Measurements from ENCODE around the gene HHATL.

The HHATL gene

GRCh38 chr3:42689421-42690014 lies 13.1 kb downstream of the HHATL start (continued):
- TF ChIP-seq ZSCAN23 (tag by site-specific recombination; IDR thresholded peaks at IDR 0.05) (no peak), ZNF133 (tag by site-specific recombination; IDR thresholded peaks at IDR 0.05) (no peak), ZNF112 (tag by site-specific recombination; IDR thresholded peaks at IDR 0.05) (no peak), ZNF221 (tag by site-specific recombination; IDR thresholded peaks at IDR 0.05; ENCODE audit: borderline replicate concordance) (no peak), GLI4 (tag by site-specific recombination; IDR thresholded peaks at IDR 0.05) (no peak), ZNF544 (tag by site-specific recombination; IDR thresholded peaks at IDR 0.05) (no peak), MEIS1 (CRISPR knock-in tag; IDR thresholded peaks at IDR 0.05; ENCODE audit: borderline replicate concordance) (no peak), GLIS1 (tag by site-specific recombination; IDR thresholded peaks at IDR 0.05) (no peak), GLI2 (tag by site-specific recombination; IDR thresholded peaks at IDR 0.05; ENCODE audit: borderline replicate concordance, low read depth) (no peak)

DNA sequence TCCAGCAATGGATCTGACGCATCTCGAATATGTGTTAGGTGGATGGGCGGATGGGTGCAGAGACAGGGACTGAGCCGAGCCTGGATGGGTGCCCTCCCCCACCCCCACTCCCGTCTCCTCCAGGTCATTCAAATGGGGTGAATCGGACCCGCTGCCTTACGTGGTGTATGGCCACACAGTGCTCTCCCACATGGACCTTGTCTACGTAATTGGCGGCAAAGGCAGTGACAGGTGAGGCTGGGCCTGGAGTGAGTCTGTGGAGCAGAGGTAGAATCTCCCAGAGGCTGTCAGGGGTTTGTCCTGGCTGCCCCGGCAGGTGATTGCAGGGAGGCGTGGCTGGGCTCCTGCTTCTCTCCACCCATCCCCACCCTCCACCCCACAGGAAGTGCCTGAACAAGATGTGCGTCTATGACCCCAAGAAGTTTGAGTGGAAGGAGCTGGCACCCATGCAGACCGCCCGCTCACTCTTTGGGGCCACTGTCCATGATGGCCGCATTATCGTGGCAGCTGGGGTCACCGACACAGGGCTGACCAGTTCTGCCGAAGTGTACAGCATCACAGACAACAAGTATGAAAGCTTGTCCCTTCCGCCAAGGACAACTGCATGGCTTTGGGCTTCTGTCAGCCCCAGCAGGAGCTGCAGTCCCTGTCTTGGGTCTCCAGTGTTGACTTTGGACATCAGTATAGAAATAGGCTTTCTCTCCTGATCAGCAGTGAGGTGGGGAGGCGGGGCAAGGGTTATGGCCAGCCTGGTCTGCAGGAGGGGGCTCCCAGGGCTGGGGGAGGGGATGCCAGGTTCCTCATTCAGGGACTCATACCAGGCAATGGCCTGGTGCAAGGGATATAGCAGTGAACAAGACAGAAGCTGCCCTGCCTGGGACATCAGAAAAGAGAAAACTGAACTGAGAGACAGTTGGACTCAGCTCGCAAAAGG lies 13.8 kb downstream of the HHATL start:
- ChIA-PET POLR2A (no interaction called here), CTCF (interaction anchor here (0.9 kb wide), 1 partner anchor 28 kb away, joined by 3 read pairs; no protein-coding TSS in a partner anchor)
- no peaks in the 10 kb centered on the region for H3K36me3 ChIP-seq (ENCODE audit: control insufficient read depth in 2 of 2, insufficient read depth in 1 of 2, low read length in 2 of 2)
- no peaks in the 10 kb centered on the region for H3K9me3 ChIP-seq (ENCODE audit: control insufficient read depth, insufficient read depth, low read depth, low read length)
- TF ChIP-seq BCL6B (tag by site-specific recombination; IDR thresholded peaks at IDR 0.05) = no peak
- no peak for TF ChIP-seq ZNF623 (tag by site-specific recombination; IDR thresholded peaks at IDR 0.05)
- TF ChIP-seq ZNF394 (tag by site-specific recombination; IDR thresholded peaks at IDR 0.05; ENCODE audit: borderline replicate concordance) = no peak
- no peak for TF ChIP-seq ZNF175 (tag by site-specific recombination; IDR thresholded peaks at IDR 0.05)
- no peak for TF ChIP-seq HOXA7 (CRISPR knock-in tag; IDR thresholded peaks at IDR 0.05; ENCODE audit: borderline replicate concordance)
- no peak for TF ChIP-seq ZNF677 (tag by site-specific recombination; IDR thresholded peaks at IDR 0.05)
- no peak for TF ChIP-seq YY2 (tag by site-specific recombination; IDR thresholded peaks at IDR 0.05)
- TF ChIP-seq TRIM28 (IDR thresholded peaks at IDR 0.05; ENCODE audit: borderline replicate concordance, low read length) = no peak
- TF ChIP-seq, protein P1, sequence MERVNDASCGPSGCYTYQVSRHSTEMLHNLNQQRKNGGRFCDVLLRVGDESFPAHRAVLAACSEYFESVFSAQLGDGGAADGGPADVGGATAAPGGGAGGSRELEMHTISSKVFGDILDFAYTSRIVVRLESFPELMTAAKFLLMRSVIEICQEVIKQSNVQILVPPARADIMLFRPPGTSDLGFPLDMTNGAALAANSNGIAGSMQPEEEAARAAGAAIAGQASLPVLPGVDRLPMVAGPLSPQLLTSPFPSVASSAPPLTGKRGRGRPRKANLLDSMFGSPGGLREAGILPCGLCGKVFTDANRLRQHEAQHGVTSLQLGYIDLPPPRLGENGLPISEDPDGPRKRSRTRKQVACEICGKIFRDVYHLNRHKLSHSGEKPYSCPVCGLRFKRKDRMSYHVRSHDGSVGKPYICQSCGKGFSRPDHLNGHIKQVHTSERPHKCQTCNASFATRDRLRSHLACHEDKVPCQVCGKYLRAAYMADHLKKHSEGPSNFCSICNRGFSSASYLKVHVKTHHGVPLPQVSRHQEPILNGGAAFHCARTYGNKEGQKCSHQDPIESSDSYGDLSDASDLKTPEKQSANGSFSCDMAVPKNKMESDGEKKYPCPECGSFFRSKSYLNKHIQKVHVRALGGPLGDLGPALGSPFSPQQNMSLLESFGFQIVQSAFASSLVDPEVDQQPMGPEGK (tag by site-specific recombination; IDR thresholded peaks at IDR 0.05) = no peak
- TF ChIP-seq ZIC2 (tag by site-specific recombination; IDR thresholded peaks at IDR 0.05) = no peak
- TF ChIP-seq ZNF791 (tag by site-specific recombination; IDR thresholded peaks at IDR 0.05) = no peak
- H3K4me1 ChIP-seq (ENCODE audit: control insufficient read depth, insufficient read depth, low read length) = no peaks in the 10 kb centered on the region
- no peak overlapping the region for H3K27ac ChIP-seq (ENCODE audit: extremely low read depth, low read depth, low read length)
- H3K4me3 ChIP-seq (ENCODE audit: low read depth, low read length) = no peak overlapping the region

DNA sequence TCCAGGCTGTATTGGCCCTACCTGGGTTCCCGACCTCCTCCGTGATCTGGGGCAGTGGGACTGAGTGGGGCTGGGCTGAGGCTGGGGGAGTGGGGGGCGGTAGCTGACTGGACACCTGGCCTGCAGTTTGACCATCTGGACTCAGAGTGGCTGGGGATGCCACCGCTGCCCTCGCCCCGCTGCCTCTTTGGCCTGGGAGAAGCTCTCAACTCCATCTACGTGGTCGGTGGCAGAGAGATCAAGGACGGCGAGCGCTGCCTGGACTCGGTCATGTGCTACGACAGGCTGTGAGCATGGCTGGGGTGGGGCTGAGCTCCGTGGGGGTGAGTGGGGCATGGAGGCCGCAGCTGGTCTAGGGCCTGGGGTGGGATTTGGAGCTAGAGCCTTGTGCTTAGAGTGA lies 14.6 kb downstream of the HHATL start:
- H3K4me3 ChIP-seq (ENCODE audit: low read depth, low read length) = no peak overlapping the region
- CTCF ChIA-PET = no interaction called here
- POLR2A ChIA-PET = no interaction called here
- no peaks in the 10 kb centered on the region for H3K9me3 ChIP-seq (ENCODE audit: control insufficient read depth, insufficient read depth, low read depth, low read length)
- no peaks in the 10 kb centered on the region for H3K4me1 ChIP-seq (ENCODE audit: control insufficient read depth, insufficient read depth, low read length)
- no peak overlapping the region for H3K27ac ChIP-seq (ENCODE audit: extremely low read depth, low read depth, low read length)
- no peaks in the 10 kb centered on the region for H3K36me3 ChIP-seq (ENCODE audit: control insufficient read depth in 2 of 2, insufficient read depth in 1 of 2, low read length in 2 of 2)
- TF ChIP-seq BCL11A (tag by site-specific recombination; IDR thresholded peaks at IDR 0.05; ENCODE audit: low read depth) (no peak), KLF16 (tag by site-specific recombination; IDR thresholded peaks at IDR 0.05) (no peak), WT1 (tag by site-specific recombination; IDR thresholded peaks at IDR 0.05) (no peak), ZNF660 (tag by site-specific recombination; IDR thresholded peaks at IDR 0.05) (no peak), KLF8 (tag by site-specific recombination; IDR thresholded peaks at IDR 0.05) (no peak), ZBTB17 (tag by site-specific recombination; IDR thresholded peaks at IDR 0.05) (no peak)
- TF ChIP-seq, protein P2, sequence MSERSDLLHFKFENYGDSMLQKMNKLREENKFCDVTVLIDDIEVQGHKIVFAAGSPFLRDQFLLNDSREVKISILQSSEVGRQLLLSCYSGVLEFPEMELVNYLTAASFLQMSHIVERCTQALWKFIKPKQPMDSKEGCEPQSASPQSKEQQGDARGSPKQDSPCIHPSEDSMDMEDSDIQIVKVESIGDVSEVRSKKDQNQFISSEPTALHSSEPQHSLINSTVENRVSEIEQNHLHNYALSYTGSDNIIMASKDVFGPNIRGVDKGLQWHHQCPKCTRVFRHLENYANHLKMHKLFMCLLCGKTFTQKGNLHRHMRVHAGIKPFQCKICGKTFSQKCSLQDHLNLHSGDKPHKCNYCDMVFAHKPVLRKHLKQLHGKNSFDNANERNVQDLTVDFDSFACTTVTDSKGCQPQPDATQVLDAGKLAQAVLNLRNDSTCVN (tag by site-specific recombination; optimal IDR thresholded peaks at IDR 0.05) = no peak
- TF ChIP-seq, protein P3, sequence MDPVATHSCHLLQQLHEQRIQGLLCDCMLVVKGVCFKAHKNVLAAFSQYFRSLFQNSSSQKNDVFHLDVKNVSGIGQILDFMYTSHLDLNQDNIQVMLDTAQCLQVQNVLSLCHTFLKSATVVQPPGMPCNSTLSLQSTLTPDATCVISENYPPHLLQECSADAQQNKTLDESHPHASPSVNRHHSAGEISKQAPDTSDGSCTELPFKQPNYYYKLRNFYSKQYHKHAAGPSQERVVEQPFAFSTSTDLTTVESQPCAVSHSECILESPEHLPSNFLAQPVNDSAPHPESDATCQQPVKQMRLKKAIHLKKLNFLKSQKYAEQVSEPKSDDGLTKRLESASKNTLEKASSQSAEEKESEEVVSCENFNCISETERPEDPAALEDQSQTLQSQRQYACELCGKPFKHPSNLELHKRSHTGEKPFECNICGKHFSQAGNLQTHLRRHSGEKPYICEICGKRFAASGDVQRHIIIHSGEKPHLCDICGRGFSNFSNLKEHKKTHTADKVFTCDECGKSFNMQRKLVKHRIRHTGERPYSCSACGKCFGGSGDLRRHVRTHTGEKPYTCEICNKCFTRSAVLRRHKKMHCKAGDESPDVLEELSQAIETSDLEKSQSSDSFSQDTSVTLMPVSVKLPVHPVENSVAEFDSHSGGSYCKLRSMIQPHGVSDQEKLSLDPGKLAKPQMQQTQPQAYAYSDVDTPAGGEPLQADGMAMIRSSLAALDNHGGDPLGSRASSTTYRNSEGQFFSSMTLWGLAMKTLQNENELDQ (tag by site-specific recombination; IDR thresholded peaks at IDR 0.05; ENCODE audit: low read depth) = no peak
